ENCODE results near the gene DTNA.

DTNA gene

DNA sequence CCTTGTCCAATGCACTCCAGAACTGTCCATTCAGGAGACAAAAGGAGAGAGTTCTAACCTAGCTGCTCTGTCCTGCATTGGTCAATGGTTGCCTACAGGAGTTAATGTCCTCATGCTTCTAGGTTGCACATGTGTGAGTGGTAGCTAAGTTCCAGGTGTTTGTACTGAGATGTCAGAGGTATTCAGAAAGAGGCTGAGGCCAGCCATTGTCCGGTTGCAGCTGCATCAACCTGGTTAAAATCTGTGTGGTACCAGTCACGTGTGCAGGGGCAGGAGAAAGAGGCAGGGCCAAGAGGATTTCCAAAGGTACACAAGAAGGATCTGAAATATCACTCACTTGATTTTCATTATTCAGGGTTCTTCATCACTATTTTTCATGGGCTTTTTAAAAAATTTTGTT, 70.8 kb downstream of the DTNA start:
- Histone ChIP-seq H3K27me3 (replicated peaks; ENCODE audit: control insufficient read depth, insufficient read depth, low read length, poor library complexity, severe bottlenecking) (no peaks in the 10 kb centered on the region), H3K27ac (ENCODE audit: insufficient read depth, low read length, poor library complexity, severe bottlenecking) (no peak overlapping the region), H3K4me3 (ENCODE audit: insufficient read depth, low read depth, low read length, poor library complexity, severe bottlenecking) (no peak overlapping the region), H3K36me3 (ENCODE audit: control insufficient read depth, insufficient read depth, low read length) (no peaks in the 10 kb centered on the region), H3K4me1 (ENCODE audit: control insufficient read depth, insufficient read depth, low read length, poor library complexity, severe bottlenecking) (no peaks in the 10 kb centered on the region), H3K9me3 (ENCODE audit: control insufficient read depth, low read length) (no peaks in the 10 kb centered on the region)
- DNase-seq: no peak

DNA sequence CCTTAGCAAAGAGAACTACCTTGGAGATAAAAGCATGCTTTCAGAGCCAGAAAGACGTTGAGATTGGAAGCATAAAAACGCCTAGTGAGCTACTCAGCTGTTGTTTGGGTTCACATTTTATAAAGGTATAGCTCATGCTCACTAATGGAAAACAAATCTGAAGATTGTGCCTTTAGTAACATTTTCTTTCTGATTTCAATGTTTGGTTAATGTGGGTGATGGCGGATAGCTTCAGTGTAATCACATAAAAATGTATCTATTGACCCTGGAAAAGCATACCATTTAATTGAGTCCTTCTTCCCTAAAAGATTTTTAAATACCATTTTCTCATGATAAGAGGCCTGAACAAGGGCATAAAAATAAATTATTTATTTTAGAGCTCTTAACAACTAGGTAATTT, 73.4 kb downstream of the DTNA start:
- H3K36me3 ChIP-seq (ENCODE audit: control insufficient read depth, insufficient read depth, low read length): no peaks in the 10 kb centered on the region
- no peak for DNase-seq
- no peak overlapping the region for H3K4me3 ChIP-seq (ENCODE audit: insufficient read depth, low read depth, low read length, poor library complexity, severe bottlenecking)

DNA sequence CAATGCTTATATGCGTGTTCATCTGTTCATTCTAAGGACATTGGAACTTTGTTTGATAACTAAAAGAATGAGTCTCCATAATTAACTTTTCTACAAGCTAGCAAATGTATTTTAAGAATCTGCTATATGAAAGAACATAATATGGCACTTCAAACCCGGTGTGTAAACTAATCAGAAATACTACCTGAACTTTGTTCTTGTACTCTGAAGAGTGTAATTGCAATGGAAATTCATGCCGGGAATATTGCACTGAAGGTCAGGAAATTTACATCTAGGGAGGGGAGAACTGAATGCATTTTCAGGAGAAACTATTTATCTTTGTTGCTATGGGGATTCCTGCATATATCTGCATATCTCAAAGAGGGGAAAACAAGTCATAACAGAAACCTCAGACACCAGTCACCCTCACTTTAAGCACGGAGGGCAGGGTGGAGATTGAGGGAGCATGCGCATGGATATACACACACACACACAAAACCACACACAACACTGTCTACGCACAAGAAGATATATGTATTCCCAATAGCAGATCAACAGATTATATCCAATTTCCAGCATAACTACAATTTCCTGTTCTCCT, 76.2 kb downstream of the DTNA start:
- no peak overlapping the region for H3K27ac ChIP-seq (ENCODE audit: insufficient read depth, low read length, poor library complexity, severe bottlenecking)
- no peaks in the 10 kb centered on the region for H3K9me3 ChIP-seq (ENCODE audit: control insufficient read depth, low read length)
- no peak for DNase-seq
- H3K27me3 ChIP-seq (replicated peaks; ENCODE audit: control insufficient read depth, insufficient read depth, low read length, poor library complexity, severe bottlenecking): no peaks in the 10 kb centered on the region
- no peaks in the 10 kb centered on the region for H3K36me3 ChIP-seq (ENCODE audit: control insufficient read depth, insufficient read depth, low read length)
- H3K4me3 ChIP-seq (ENCODE audit: insufficient read depth, low read depth, low read length, poor library complexity, severe bottlenecking): no peak overlapping the region
- H3K4me1 ChIP-seq (ENCODE audit: control insufficient read depth, insufficient read depth, low read length, poor library complexity, severe bottlenecking): no peaks in the 10 kb centered on the region

More for the DNA sequence above, 73.4 kb downstream of the DTNA start:
- Histone ChIP-seq H3K9me3 (ENCODE audit: control insufficient read depth, low read length) (no peaks in the 10 kb centered on the region), H3K27me3 (replicated peaks; ENCODE audit: control insufficient read depth, insufficient read depth, low read length, poor library complexity, severe bottlenecking) (no peaks in the 10 kb centered on the region), H3K27ac (ENCODE audit: insufficient read depth, low read length, poor library complexity, severe bottlenecking) (no peak overlapping the region), H3K4me1 (ENCODE audit: control insufficient read depth, insufficient read depth, low read length, poor library complexity, severe bottlenecking) (no peaks in the 10 kb centered on the region)

DNA sequence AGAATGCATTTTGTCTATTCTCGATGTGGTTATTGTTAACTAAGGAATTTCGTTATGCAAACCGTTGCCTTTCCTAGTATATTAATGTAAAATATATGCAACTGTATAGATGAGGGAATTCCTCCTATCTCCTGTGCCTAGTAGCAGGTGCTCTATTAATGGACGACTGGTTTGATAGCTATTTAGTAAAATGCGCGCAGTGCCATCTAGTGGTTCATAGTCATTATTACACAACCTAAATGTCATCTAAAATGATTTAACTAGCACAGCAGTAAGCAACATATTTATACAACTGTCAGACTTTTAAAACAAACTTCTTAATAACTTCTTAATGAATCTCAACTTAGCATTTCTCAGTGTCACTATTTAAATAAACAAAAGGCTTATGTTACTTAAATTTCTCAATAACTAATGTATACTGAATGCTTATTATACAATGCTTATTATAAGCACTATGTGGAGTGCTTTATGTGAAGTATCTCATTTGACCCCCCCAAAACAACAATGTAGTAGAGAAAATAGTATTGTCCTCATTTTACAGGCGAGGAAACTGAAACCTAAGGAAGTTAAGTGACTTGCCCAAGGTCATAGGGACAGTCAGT, 77.9 kb downstream of the DTNA start:
- Histone ChIP-seq H3K36me3 (ENCODE audit: control insufficient read depth, insufficient read depth, low read length) (no peaks in the 10 kb centered on the region), H3K27ac (ENCODE audit: insufficient read depth, low read length, poor library complexity, severe bottlenecking) (no peak overlapping the region), H3K9me3 (ENCODE audit: control insufficient read depth, low read length) (no peaks in the 10 kb centered on the region), H3K4me1 (ENCODE audit: control insufficient read depth, insufficient read depth, low read length, poor library complexity, severe bottlenecking) (no peaks in the 10 kb centered on the region), H3K27me3 (replicated peaks; ENCODE audit: control insufficient read depth, insufficient read depth, low read length, poor library complexity, severe bottlenecking) (no peaks in the 10 kb centered on the region), H3K4me3 (ENCODE audit: insufficient read depth, low read depth, low read length, poor library complexity, severe bottlenecking) (no peak overlapping the region)
- DNase-seq: no peak

DNA sequence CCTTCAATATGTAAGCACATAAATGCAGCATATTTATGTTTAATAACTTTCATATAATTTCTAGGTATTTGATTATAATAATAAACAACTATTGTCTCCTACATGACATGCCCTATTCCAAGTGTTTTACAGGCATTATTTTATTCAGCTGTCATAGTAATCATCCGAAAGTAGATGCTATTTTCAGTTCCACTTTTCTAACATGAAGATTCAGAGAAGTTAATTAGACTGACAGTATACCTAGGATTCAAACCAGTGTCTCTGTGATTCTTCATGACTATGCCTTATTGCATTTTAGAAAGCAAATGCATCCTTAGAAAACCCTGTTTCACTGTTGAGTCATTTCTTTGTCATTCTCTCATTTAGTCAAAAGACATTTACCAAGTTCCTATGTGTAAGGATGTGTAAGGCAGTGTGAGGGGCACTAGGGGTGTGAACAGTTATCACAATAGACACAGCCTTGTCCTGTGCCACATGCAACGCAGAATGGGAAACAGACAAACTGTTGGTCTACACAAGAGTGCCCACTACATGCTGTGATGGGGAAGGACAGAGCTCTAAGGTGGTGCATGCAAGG, 79.8 kb downstream of the DTNA start:
- Histone ChIP-seq H3K9me3 (ENCODE audit: control insufficient read depth, low read length) (no peaks in the 10 kb centered on the region), H3K4me1 (ENCODE audit: control insufficient read depth, insufficient read depth, low read length, poor library complexity, severe bottlenecking) (no peaks in the 10 kb centered on the region), H3K27ac (ENCODE audit: insufficient read depth, low read length, poor library complexity, severe bottlenecking) (no peak overlapping the region), H3K36me3 (ENCODE audit: control insufficient read depth, insufficient read depth, low read length) (no peaks in the 10 kb centered on the region), H3K27me3 (replicated peaks; ENCODE audit: control insufficient read depth, insufficient read depth, low read length, poor library complexity, severe bottlenecking) (no peaks in the 10 kb centered on the region), H3K4me3 (ENCODE audit: insufficient read depth, low read depth, low read length, poor library complexity, severe bottlenecking) (no peak overlapping the region)
- DNase-seq: no peak

- H3K4me1 ChIP-seq (ENCODE audit: control insufficient read depth, insufficient read depth, low read length, poor library complexity, severe bottlenecking): no peaks in the 10 kb centered on the region
- no peak overlapping the region for H3K27ac ChIP-seq (ENCODE audit: insufficient read depth, low read length, poor library complexity, severe bottlenecking)
- no peaks in the 10 kb centered on the region for H3K27me3 ChIP-seq (replicated peaks; ENCODE audit: control insufficient read depth, insufficient read depth, low read length, poor library complexity, severe bottlenecking)
- H3K9me3 ChIP-seq (ENCODE audit: control insufficient read depth, low read length): no peaks in the 10 kb centered on the region
- no peaks in the 10 kb centered on the region for H3K36me3 ChIP-seq (ENCODE audit: control insufficient read depth, insufficient read depth, low read length)
- H3K4me3 ChIP-seq (ENCODE audit: insufficient read depth, low read depth, low read length, poor library complexity, severe bottlenecking): no peak overlapping the region
- DNase-seq: no peak
Observed at GRCh38 chr18:34794348-34794747, 84.2 kb downstream of the DTNA start.

- Histone ChIP-seq H3K36me3 (ENCODE audit: control insufficient read depth, insufficient read depth, low read length) (no peaks in the 10 kb centered on the region), H3K4me3 (ENCODE audit: insufficient read depth, low read depth, low read length, poor library complexity, severe bottlenecking) (no peak overlapping the region), H3K27me3 (replicated peaks; ENCODE audit: control insufficient read depth, insufficient read depth, low read length, poor library complexity, severe bottlenecking) (no peaks in the 10 kb centered on the region), H3K9me3 (ENCODE audit: control insufficient read depth, low read length) (no peaks in the 10 kb centered on the region), H3K27ac (ENCODE audit: insufficient read depth, low read length, poor library complexity, severe bottlenecking) (no peak overlapping the region), H3K4me1 (ENCODE audit: control insufficient read depth, insufficient read depth, low read length, poor library complexity, severe bottlenecking) (no peaks in the 10 kb centered on the region)
- DNase-seq: no peak
Observed at GRCh38 chr18:34795070-34795732, 85.1 kb downstream of the DTNA start.

DNA sequence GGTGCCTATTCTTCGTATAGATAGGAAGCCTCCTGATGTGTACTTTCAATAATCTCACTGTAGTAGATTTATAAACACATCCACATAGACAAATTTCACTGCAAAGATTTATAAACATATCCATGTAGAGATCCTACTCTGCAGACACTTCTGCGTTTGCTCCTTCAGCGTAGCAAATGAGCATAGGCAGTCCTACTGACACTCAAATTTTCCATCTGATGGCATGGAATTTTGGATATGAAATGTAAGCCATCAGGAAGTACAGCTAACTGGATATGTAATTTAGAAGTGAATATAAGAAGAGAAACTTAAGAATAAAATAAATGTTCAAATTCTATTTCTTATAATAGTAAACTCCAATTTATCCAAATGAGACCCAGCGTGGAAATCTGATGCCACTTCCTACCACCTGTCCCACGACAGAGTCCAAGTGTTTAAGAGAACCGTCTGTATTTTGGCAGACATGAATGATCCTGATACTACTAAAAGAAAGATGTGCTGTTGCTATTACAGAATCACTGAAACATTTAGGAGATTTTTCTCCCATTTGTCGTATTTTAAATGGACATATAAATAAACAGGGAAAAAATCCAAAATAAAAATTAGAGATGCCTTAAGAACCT, 86.0 kb downstream of the DTNA start:
- Histone ChIP-seq H3K4me3 (ENCODE audit: insufficient read depth, low read depth, low read length, poor library complexity, severe bottlenecking) (no peak overlapping the region), H3K27me3 (replicated peaks; ENCODE audit: control insufficient read depth, insufficient read depth, low read length, poor library complexity, severe bottlenecking) (no peaks in the 10 kb centered on the region), H3K36me3 (ENCODE audit: control insufficient read depth, insufficient read depth, low read length) (no peaks in the 10 kb centered on the region), H3K9me3 (ENCODE audit: control insufficient read depth, low read length) (no peaks in the 10 kb centered on the region), H3K4me1 (ENCODE audit: control insufficient read depth, insufficient read depth, low read length, poor library complexity, severe bottlenecking) (no peaks in the 10 kb centered on the region), H3K27ac (ENCODE audit: insufficient read depth, low read length, poor library complexity, severe bottlenecking) (no peak overlapping the region)
- no peak for DNase-seq

GRCh38 chr18:34799291-34799690, 89.2 kb downstream of the DTNA start:
- no peaks in the 10 kb centered on the region for H3K4me1 ChIP-seq (ENCODE audit: control insufficient read depth, insufficient read depth, low read length, poor library complexity, severe bottlenecking)
- H3K4me3 ChIP-seq (ENCODE audit: insufficient read depth, low read depth, low read length, poor library complexity, severe bottlenecking): no peak overlapping the region
- H3K27me3 ChIP-seq (replicated peaks; ENCODE audit: control insufficient read depth, insufficient read depth, low read length, poor library complexity, severe bottlenecking): no peaks in the 10 kb centered on the region
- no peaks in the 10 kb centered on the region for H3K9me3 ChIP-seq (ENCODE audit: control insufficient read depth, low read length)
- H3K27ac ChIP-seq (ENCODE audit: insufficient read depth, low read length, poor library complexity, severe bottlenecking): no peak overlapping the region
- H3K36me3 ChIP-seq (ENCODE audit: control insufficient read depth, insufficient read depth, low read length): no peaks in the 10 kb centered on the region
- no peak for DNase-seq

- H3K4me1 ChIP-seq (ENCODE audit: control insufficient read depth, insufficient read depth, low read length, poor library complexity, severe bottlenecking): no peaks in the 10 kb centered on the region
- DNase-seq: no peak
Observed at GRCh38 chr18:34800381-34800780, 90.3 kb downstream of the DTNA start.

More at GRCh38 chr18:34800381-34800780, 90.3 kb downstream of the DTNA start:
- Histone ChIP-seq H3K9me3 (ENCODE audit: control insufficient read depth, low read length) (no peaks in the 10 kb centered on the region), H3K36me3 (ENCODE audit: control insufficient read depth, insufficient read depth, low read length) (no peaks in the 10 kb centered on the region), H3K4me3 (ENCODE audit: insufficient read depth, low read depth, low read length, poor library complexity, severe bottlenecking) (no peak overlapping the region), H3K27ac (ENCODE audit: insufficient read depth, low read length, poor library complexity, severe bottlenecking) (no peak overlapping the region), H3K27me3 (replicated peaks; ENCODE audit: control insufficient read depth, insufficient read depth, low read length, poor library complexity, severe bottlenecking) (no peaks in the 10 kb centered on the region)
